T-helper 2 cell treated with Interferon-gamma antibody and Interleukin-4, amounts not matched to agents 5 μg/mL and 100 μg/mL, for 36 hours (primary cell): Measurements from ENCODE around the gene HOXB9.
A peak's percentile ranks its signal among the peaks of the same experiment; 100 is the strongest.

ENCODE experiments used
- DNase-seq: peaks from one replicate; pipeline ENCODE4 v3.0.0; 2021; ENCODE audit warnings: low spot score
- H3K27ac Mint-ChIP-seq: one replicate; pipeline ENCODE4 v1.8.0; 2021; ENCODE audit warnings: mild to moderate bottlenecking, mixed read lengths
- H3K27me3 Mint-ChIP-seq: one replicate; pipeline ENCODE4 v1.8.0; 2021; ENCODE audit warnings: low read depth, mixed read lengths
- H3K36me3 Mint-ChIP-seq: one replicate; pipeline ENCODE4 v1.8.0; 2021; ENCODE audit warnings: low read depth, mixed read lengths
- H3K4me1 Mint-ChIP-seq: one replicate; pipeline ENCODE4 v1.8.0; 2021; ENCODE audit warnings: low read depth, mixed read lengths
- H3K4me3 Mint-ChIP-seq: one replicate; pipeline ENCODE4 v1.8.0; 2022; ENCODE audit warnings: mild to moderate bottlenecking, moderate library complexity, mixed read lengths
- H3K9me3 Mint-ChIP-seq: one replicate; pipeline ENCODE4 v1.8.0; 2021; ENCODE audit warnings: mixed read lengths

HOXB9 gene

DNA sequence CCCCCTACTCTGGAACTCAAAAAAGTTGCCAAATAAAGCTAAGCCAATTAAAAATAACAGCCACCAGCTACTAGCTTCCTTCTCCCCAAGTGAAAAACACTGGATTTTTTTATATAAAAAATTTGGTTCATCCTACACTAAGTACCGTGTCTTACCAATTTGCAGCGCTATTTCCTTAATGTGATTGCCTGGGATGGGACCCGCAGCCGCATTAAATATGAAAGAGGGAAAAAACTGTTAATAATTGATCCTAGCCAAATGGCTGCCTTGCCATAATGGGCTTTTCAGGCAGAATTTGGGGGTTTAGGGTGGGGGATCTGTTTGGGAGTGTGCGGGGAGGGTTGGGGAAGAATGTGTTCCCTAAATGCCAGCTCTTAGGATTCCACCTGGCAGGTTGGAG is 2.0 kb downstream of the HOXB9 start:
- H3K4me1 Mint-ChIP-seq, result peaks cover 12% of the 10 kb centered on the region
- DNase-seq, result no peak
- H3K27ac Mint-ChIP-seq, result no peak overlapping the region
- peaks cover 90% of the 10 kb centered on the region for H3K27me3 Mint-ChIP-seq
- no peaks in the 10 kb centered on the region for H3K9me3 Mint-ChIP-seq
- no peaks in the 10 kb centered on the region for H3K36me3 Mint-ChIP-seq
- no peak overlapping the region for H3K4me3 Mint-ChIP-seq

DNA sequence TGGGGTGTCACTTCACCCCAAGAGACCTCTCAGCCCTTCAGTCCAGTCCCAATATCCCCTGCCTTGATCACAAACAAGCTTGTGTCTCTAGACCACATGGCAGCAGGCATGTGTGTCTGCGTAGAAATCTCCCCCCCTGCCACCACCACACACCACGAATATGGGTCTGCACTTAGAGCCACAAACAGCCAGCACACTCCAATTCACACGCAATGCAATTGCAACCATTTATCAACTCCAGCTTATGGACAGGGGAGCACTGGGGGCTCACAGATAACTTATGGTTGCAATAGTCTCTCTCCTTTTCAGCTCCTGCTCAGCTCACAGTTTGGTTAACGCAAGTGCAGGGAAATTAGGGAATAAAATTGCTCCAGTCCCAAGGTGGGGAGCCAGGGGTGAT is 2.6 kb downstream of the HOXB9 start:
- no peaks in the 10 kb centered on the region for H3K9me3 Mint-ChIP-seq
- no peak for DNase-seq
- H3K27ac Mint-ChIP-seq, result no peak overlapping the region
- H3K36me3 Mint-ChIP-seq, result peaks cover under 1% of the 10 kb centered on the region
- peaks cover 15% of the 10 kb centered on the region for H3K4me1 Mint-ChIP-seq
- H3K27me3 Mint-ChIP-seq, result peaks cover 90% of the 10 kb centered on the region
- H3K4me3 Mint-ChIP-seq, result no peak overlapping the region

DNA sequence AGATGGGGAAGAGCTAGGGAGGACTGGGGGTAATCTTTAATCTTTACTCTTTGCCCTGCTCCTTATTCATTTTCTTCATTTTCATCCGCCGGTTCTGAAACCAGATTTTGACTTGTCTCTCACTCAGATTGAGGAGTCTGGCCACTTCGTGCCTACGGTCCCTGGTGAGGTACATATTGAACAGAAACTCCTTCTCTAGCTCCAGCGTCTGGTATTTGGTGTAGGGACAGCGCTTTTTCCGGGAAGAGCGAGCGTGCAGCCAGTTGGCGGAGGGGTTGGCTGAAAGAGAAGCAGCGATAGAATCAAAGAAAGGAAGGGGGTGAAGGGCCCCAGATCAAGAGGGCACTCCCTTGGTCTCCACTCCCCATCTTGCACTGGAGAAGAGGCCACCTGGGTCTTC is 3.3 kb downstream of the HOXB9 start:
- Mint-ChIP-seq H3K4me3 (no peak overlapping the region), H3K9me3 (no peaks in the 10 kb centered on the region), H3K27me3 (peaks cover 90% of the 10 kb centered on the region), H3K27ac (no peak overlapping the region), H3K4me1 (peaks cover 20% of the 10 kb centered on the region), H3K36me3 (peaks cover 2% of the 10 kb centered on the region)
- no peak for DNase-seq

DNA sequence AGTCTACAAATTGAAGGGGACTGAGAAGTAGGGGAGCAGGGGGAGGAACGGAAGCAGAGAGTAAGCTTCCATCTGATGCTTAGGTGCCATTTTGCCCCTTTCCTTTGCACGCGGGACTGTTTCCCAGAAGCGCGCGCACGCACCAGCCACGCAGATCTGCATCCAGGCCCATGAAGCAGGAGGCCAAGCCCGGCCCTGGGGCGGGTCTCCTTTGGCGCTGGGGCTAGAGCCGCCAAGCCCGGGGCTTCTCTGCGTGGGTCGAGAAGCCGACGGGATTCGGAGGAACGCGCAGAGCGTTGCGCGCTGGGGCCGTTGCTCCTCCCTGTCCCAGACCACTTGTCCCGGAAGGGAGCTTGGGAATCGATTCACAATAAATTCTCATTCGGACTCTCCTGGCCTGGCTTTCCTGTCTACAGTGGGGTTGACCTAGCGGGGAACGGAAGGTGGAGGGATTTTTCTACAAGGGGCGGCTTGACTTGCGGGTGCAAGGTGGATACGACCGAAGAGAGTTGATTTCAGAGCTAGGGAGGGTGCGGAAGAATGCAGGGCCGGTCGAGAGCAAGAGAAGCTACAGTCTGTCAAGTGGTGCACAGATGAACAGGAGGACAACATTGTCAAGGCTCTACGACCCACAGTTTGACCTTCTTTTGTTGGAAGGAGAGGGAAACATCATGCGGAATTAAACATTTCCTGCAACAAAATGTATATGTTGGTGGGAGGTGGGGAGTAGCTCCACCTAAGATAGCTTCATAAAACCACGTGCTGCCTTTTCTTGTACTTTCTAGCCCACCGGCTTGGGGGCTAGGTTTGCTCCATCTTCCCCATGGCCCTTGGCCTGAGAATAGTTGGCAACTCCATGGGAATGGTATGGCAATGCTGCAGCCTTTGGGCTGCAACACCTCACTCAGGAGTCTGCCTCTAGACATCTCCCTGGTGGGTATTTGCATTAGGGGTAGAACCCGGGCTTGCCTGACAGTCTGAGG is 4.5 kb downstream of the HOXB9 start:
- Mint-ChIP-seq H3K27ac (no peak overlapping the region), H3K27me3 (peaks cover 90% of the 10 kb centered on the region), H3K9me3 (no peaks in the 10 kb centered on the region), H3K4me1 (peaks cover 27% of the 10 kb centered on the region), H3K36me3 (peaks cover 2% of the 10 kb centered on the region), H3K4me3 (no peak overlapping the region)
- DNase-seq, result no peak

DNA sequence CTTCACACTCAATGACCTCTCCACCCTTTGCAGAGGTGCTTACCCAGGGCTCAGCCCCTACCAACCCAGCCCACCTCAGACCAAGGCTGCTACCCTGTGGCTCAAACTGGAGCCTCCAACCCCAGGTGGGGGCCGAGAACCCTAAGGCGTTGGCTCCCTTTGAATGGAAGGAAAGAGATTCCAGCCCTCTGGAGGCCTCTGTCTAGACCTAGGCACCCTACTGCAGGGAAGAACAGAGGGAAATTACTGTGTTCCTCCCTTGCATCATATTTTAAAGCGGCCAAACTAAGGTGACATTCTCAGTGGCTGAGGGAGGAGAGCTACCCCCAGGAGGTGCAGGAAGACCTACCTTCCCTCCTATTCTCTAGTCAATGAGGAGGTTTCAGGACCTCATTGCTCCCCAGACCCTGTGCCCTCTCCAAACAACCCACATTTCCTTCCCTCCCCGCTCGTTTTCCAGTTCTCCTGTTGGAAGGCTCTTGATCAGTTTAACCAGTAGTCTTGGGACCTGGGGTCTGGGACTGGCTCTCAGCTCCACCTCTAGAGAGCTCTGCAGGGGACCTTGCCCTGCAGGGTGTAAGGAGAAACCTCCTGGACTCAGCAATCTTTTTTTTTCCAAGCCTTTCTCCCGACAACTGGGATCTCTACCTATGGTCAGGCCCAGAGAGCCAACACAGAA is 5.6 kb downstream of the HOXB9 start:
- DNase-seq, result no peak
- Mint-ChIP-seq H3K4me3 (no peak overlapping the region), H3K27me3 (peaks cover 92% of the 10 kb centered on the region), H3K4me1 (peaks cover 23% of the 10 kb centered on the region), H3K27ac (no peak overlapping the region), H3K9me3 (no peaks in the 10 kb centered on the region), H3K36me3 (peaks cover 3% of the 10 kb centered on the region)

DNA sequence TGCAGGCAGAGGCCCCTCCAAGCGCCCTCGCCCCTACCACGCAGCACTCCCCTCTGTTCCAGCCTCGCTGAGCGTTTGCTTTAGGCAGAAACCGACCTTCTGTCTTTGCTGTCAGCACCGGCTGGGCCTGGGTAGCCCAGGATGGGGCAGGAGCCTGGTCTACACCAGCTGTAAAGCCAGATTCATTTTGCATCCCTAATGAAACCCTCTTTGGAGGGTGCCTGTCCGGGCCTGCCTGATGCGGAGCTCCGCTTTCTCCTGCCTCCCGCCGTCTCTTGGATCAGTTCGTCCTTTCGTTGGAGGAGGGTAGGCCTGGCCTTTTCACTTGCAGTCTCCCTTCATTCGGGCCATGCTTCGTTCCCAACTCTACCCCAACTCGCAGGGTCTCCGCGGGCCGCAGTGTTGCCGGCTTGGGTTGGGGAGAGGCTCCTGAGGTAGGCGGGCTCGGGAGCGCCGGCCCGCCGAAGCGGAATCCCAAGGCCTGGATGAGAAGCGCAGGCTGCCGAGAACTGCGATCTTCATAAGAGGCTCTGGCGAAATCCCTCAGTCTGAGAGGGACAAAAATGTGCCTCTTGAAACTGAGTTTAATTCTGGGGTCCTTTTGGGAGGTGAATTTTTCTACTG is 6.2 kb downstream of the HOXB9 start:
- Mint-ChIP-seq H3K4me3 (no peak overlapping the region), H3K36me3 (peaks cover 3% of the 10 kb centered on the region), H3K27me3 (peaks cover 95% of the 10 kb centered on the region), H3K4me1 (peaks cover 22% of the 10 kb centered on the region), H3K9me3 (no peaks in the 10 kb centered on the region), H3K27ac (no peak overlapping the region)
- no peak for DNase-seq

DNA sequence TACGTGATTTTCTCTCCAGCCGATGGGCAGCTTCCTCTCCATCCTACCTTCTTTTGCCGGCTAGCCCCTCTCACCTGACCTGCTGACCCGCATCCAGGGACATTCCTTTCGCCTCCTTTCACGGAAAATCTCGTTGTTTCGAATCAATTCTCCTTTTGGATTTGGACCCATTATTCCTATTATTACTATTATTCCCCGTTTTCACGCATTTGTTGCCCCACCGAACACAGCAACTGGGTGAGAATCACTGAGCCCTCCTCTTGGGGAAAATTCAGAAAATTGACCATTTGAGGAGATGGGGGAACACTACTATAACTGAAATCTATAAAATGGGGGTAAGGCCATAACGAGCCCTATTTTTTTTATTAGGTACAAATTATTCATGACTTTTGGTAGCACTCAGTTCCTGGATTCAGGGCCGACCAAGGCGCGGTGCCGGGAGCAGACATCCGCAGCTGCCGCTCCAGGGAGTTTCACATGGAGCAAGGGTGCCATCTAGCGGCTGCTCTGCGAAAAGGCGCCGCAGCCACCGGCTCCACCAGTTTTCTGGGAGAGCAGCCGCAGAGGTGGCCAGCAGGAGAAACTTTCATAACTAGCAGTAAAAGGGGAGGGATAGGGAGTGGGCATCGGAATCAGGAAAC is 7.8 kb downstream of the HOXB9 start:
- peak overlapping the region; percentile 44 for H3K4me3 Mint-ChIP-seq
- peaks cover 20% of the 10 kb centered on the region for H3K4me1 Mint-ChIP-seq
- H3K36me3 Mint-ChIP-seq, result peaks cover 3% of the 10 kb centered on the region
- DNase-seq, result peak; percentile 74
- peaks cover 94% of the 10 kb centered on the region for H3K27me3 Mint-ChIP-seq
- H3K27ac Mint-ChIP-seq, result no peak overlapping the region
- H3K9me3 Mint-ChIP-seq, result no peaks in the 10 kb centered on the region

DNA sequence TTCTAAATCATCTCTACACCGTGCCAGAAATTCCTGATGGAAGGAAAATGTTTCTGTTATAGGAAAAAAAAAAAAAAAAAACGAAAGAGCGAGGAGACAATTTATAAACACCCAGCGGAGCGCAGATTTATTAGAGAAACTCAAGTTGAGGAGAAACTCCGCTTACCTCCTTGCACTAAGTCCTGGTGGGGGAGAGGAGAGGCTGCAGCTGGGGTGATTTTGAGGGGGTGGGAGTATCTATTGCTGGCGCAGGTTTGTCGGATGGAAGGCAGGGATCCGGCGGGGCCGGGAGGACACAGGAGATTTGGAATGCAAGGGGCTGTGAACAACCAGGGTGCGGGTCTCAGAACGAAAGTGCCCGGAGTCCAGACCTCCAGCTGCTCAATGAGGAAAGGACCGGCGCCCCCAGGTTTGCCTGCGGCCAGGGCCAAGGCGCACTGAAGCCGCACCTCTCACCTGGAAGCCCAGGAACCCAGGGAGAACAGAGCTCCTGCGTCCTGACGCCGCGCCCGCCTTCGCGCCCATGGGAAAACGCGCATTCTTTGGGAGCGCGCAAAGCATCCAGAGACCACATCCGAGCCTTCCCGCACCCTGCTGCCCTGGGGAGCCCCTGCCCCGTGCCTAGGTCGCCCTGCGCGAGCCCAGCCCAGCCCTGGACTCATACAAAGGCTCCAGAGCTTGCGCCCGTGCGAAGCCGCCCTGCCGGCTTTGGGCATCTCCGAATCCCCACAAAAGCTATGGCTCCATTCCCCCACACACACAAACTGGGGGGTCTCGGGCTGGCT is 8.5 kb downstream of the HOXB9 start:
- Mint-ChIP-seq H3K9me3 (no peaks in the 10 kb centered on the region), H3K27ac (no peak overlapping the region), H3K4me3 (no peak overlapping the region), H3K36me3 (peaks cover 3% of the 10 kb centered on the region), H3K27me3 (peaks cover 92% of the 10 kb centered on the region), H3K4me1 (peaks cover 24% of the 10 kb centered on the region)
- DNase-seq, result no peak

DNA sequence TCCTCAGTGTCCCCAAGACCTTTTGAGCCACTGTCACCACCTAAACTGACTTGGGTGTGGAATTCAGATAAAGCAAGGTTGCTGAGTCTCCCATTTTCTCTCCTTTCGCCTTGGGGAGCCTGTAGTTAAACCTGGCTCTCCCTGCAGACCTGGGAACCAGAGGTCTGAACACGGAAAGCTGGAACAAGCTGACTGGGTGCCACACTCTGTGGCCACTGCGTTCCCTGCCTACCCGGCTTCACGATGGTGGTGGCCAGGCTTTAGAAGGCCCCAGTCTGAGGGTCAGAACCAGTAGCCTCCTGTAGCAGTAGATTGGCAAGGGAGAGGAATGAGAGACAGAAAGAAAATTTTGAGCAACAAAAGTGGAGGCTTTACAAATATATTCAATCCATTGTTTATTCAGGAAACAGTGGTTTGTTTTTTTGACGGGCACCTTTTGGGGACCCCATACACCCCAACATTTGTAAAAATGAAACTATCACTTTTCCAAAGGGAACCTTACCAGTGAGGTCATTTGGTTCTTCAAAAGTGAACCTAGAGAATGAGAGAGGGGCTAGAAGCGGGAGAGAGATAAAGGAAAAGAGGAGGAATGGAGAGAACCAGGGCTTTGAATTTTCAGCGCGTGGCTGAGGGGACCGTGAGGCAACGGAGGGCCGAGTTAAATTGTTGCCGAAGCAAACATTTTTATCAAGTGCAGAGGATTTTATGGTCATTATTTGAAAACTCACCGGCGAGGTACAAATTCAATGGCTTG is 9.3 kb downstream of the HOXB9 start:
- DNase-seq, result no peak
- Mint-ChIP-seq H3K36me3 (peaks cover 3% of the 10 kb centered on the region), H3K9me3 (no peaks in the 10 kb centered on the region), H3K4me1 (peaks cover 27% of the 10 kb centered on the region), H3K27ac (peak overlapping the region; percentile 15), H3K27me3 (peaks cover 90% of the 10 kb centered on the region), H3K4me3 (peak overlapping the region; percentile 1)

DNA sequence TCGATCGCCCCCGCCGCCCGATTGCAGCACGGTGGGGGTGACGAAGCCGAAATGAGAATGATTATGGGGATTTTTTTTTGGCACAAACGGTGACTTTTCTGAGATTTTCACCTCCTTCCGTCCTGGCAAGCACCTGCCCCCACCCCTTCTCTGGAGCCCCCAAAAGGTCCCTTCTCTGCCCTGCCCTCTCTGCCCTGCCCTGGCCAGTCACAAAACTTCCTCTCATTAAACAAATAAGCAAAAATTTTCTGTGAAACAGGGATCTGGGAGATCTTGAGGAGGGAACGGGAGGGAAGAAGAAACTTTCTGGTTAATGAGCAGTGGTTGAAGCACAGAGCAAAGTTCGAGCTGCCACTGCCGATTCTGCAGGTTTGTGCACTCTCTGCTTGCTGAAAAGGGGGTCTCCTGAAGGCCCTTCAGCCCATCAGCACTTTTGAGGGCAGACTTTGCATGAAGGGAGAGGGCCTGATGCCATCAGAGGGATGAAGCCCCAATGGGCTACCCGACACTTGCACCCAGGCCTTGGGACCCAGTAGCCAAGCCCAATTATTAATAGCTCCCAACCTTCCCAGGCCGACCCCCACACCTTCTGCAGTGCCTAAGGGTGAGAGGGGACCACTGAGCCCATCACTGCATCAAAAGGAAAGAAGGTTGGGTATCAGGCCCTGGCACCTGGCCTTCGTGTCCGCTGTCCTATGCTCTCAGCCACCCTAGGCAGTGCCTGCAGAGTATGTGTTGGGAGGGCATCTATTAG is 10.0 kb downstream of the HOXB9 start:
- Mint-ChIP-seq H3K27ac (no peak overlapping the region), H3K27me3 (peaks cover 91% of the 10 kb centered on the region), H3K36me3 (peaks cover 3% of the 10 kb centered on the region), H3K4me1 (peaks cover 34% of the 10 kb centered on the region), H3K4me3 (peak overlapping the region; percentile 7), H3K9me3 (no peaks in the 10 kb centered on the region)
- no peak for DNase-seq

DNA sequence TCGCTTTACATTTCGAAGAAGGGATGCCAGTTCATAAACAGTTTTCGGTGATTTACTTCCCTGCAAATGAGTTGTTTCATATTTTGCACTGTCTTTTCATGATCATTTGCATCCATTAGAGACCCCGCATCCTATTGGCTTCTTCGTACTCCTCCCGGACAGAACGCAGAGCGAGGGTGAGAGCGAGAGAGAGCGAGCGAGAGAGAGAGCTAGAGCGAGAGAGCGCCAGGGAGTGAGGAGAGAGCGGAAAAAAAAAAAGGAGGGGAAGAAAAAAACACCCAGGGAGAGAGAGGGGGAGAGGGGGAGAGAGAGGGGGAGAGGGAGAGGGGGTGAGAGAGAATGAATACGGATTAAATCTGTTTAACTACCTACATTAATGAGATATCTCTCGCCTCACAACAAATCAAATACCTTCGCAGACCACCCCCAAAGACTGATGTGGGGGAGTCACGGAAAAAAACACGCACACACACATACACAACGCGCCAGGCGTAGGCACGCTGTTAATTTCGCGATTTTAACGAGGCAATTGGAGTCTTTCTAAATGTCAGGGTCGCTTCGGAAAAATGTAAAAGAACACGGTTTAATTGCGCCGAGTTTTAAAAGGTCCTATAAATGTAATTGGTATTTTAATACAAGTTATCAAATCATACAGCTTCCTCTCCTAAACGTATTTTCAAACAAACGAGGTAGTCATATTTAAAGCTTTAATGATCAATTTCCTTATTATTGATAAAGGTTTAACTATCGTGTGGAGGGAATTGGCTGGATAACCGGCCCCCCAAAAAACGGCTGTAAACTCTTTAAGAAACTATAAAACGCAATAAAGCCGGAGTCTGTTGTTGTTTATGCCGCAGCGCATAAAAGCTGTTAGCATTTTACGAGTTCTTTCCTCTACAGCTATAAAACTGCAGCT is 10.9 kb downstream of the HOXB9 start, which contains the start of gene HOXB8:
HOXB8 (minus strand) TSS at position 246 of the 916 bp plus-strand sequence. CDS start 588 bp downstream, outside the sequence.
- Mint-ChIP-seq H3K4me3 (peak within 1 kb of the TSS; percentile 50), H3K4me1 (peaks cover 39% of the 10 kb centered on the region), H3K27ac (peak within 1 kb of the TSS; percentile 80), H3K9me3 (no peaks in the 10 kb centered on the region), H3K36me3 (peaks cover 5% of the 10 kb centered on the region), H3K27me3 (peaks cover 88% of the 10 kb centered on the region)
- DNase-seq, result no peak
